Keratinocyte (primary cell): Measurements from ENCODE around the gene SNCB.

Source experiments
- CTCF ChIP-seq, 3 experiments: IDR thresholded peaks in 1 of 3; conservative IDR thresholded peaks in 1 of 3; optimal IDR thresholded peaks in 1 of 3; 2 replicates in 2 of 3; 3 replicates in 1 of 3; pipeline versions ENCODE3 to v1.5.1; 2011; ENCODE audit warnings: low read length in 3 of 3, mild to moderate bottlenecking in 3 of 3, moderate library complexity in 2 of 3, control low read depth in 1 of 3, inconsistent platforms in 1 of 3; ENCODE audit not compliant: insufficient read depth in 2 of 3; ENCODE audit errors: extremely low read depth in 1 of 3
- EZH2 ChIP-seq: IDR thresholded peaks from one replicate; pipeline ENCODE4 v1.6.1; 2012; ENCODE audit warnings: inconsistent platforms, mild to moderate bottlenecking, low read length, moderate library complexity

- no peak for TF ChIP-seq CTCF (optimal IDR thresholded peaks at IDR 0.05 in 1 of 3, IDR thresholded peaks at IDR 0.05 in 1 of 3, conservative IDR thresholded peaks at IDR 0.05 in 1 of 3; ENCODE audit: extremely low read depth in 1 of 3, insufficient read depth in 2 of 3, low read length in 3 of 3)
- no peak for TF ChIP-seq EZH2
Observed at GRCh38 chr5:176601901-176602482, 28.3 kb downstream of the SNCB start.
